Erythroblast (primary cell): Measurements from ENCODE around the gene ADCY5.

Source experiments
- GATA1 ChIP-seq: IDR thresholded peaks from 2 replicates; pipeline ENCODE4 v1.6.1; 2011; ENCODE audit warnings: low read depth, mild to moderate bottlenecking, control low read depth, low read length, moderate library complexity
- POLR2A ChIP-seq: IDR thresholded peaks from 2 replicates; pipeline ENCODE4 v1.6.1; 2011; ENCODE audit warnings: mild to moderate bottlenecking, low read length

- TF ChIP-seq POLR2A (no peak), GATA1 (no peak)
Measured at GRCh38 chr3:123329636-123330340, 119.1 kb downstream of the ADCY5 start.
